Neural progenitor cell (in vitro differentiated cells): ENCODE measurements around the gene ANTXR1. TPM values are rescaled to one million over a fixed set of nuclear protein-coding genes. Genes with fewer than 3 reads are reported as not detected.

ENCODE experiments used
- DNase-seq: peaks from one replicate; pipeline ENCODE4 v3.0.0-alpha.2; 2016; ENCODE audit warnings: low spot score
- H2AFZ ChIP-seq: fragments of 200-600 bp; sonication (generic); replicated peaks from 2 replicates; pipeline ENCODE4 v1.6.1; 2016; ENCODE audit warnings: antibody characterized with exemption
- H3F3A ChIP-seq: fragments of 200-600 bp; sonication (generic); 2 replicates; pipeline ENCODE4 v1.6.1; 2016; ENCODE audit warnings: antibody characterized with exemption, low read depth
- H3K27ac ChIP-seq: fragments of 200-600 bp; sonication (generic); 2 replicates; pipeline ENCODE4 v1.5.1; 2016; ENCODE audit warnings: mild to moderate bottlenecking
- H3K27me3 ChIP-seq: fragments of 200-600 bp; sonication (generic); 2 replicates; pipeline ENCODE4 v1.6.1; 2016; ENCODE audit warnings: mild to moderate bottlenecking, moderate library complexity
- H3K36me3 ChIP-seq: fragments of 200-600 bp; sonication (generic); 2 replicates; pipeline ENCODE4 v1.5.1; 2016
- H3K4me1 ChIP-seq: fragments of 200-600 bp; sonication (generic); 2 replicates; pipeline ENCODE4 v1.6.1; 2016; ENCODE audit warnings: mixed run types
- H3K4me2 ChIP-seq: fragments of 200-600 bp; sonication (generic); 2 replicates; pipeline ENCODE4 v1.6.1; 2016
- H3K4me3 ChIP-seq: fragments of 200-600 bp; sonication (generic); 2 replicates; pipeline ENCODE4 v1.5.1; 2016
- H3K79me2 ChIP-seq: fragments of 200-600 bp; sonication (generic); 2 replicates; pipeline ENCODE4 v1.6.1; 2016; ENCODE audit warnings: low read depth
- H3K9ac ChIP-seq: fragments of 200-600 bp; sonication (generic); 2 replicates; pipeline ENCODE4 v1.6.1; 2016
- H3K9me3 ChIP-seq: fragments of 200-600 bp; sonication (generic); 2 replicates; pipeline ENCODE4 v1.5.1; 2016; ENCODE audit warnings: low read depth
- H4K20me1 ChIP-seq: fragments of 200-600 bp; sonication (generic); 2 replicates; pipeline ENCODE4 v1.6.1; 2016; ENCODE audit warnings: low read depth
- H3K27ac Mint-ChIP-seq: 3 replicates; pipeline ENCODE4 v1.8.0; 2021; ENCODE audit warnings: mixed read lengths
- H3K27me3 Mint-ChIP-seq: 2 replicates; pipeline ENCODE4 v1.8.0; 2022; ENCODE audit warnings: low read depth, mild to moderate bottlenecking, inconsistent platforms, moderate library complexity, mixed read lengths; ENCODE audit not compliant: insufficient read depth
- H3K36me3 Mint-ChIP-seq: 3 replicates; pipeline ENCODE4 v1.8.0; 2021; ENCODE audit warnings: mixed read lengths
- H3K4me1 Mint-ChIP-seq: 3 replicates; pipeline ENCODE4 v1.8.0; 2021; ENCODE audit warnings: mixed read lengths
- H3K4me3 Mint-ChIP-seq: 3 replicates; pipeline ENCODE4 v1.8.0; 2021; ENCODE audit warnings: mild to moderate bottlenecking, moderate library complexity, mixed read lengths
- H3K9me3 Mint-ChIP-seq: 3 replicates; pipeline ENCODE4 v1.8.0; 2020; ENCODE audit warnings: mixed read lengths
- CTCF ChIP-seq: fragments of 200-600 bp; sonication (generic); IDR thresholded peaks from 2 replicates; pipeline ENCODE4 v1.5.1; 2017; ENCODE audit warnings: antibody characterized with exemption, mild to moderate bottlenecking
- EZH2 ChIP-seq: fragments of 200-600 bp; sonication (generic); IDR thresholded peaks from 2 replicates; pipeline ENCODE4 v1.6.1; 2017; ENCODE audit warnings: antibody characterized with exemption, mild to moderate bottlenecking, moderate library complexity
- EZH2phosphoT487 ChIP-seq: fragments of 200-600 bp; sonication (generic); IDR thresholded peaks from 2 replicates; pipeline ENCODE4 v1.6.1; 2017; ENCODE audit warnings: antibody characterized with exemption
- total RNA-seq: library from RNA; depleted of rRNA; stranded (reverse); fragments of >200 nt; gene quantifications from 2 replicates; pipeline ENCODE4 v1.2.3, GENCODE V29; 2015; ENCODE audit warnings: low replicate concordance

Gene ANTXR1
- total RNA-seq, 1 donor from 2014 or later = 6.7 TPM

- Mint-ChIP-seq H3K27ac (no peak overlapping the region), H3K4me1 (no peaks in the 10 kb centered on the region), H3K4me3 (no peak overlapping the region), H3K27me3 (peaks cover 4% of the 10 kb centered on the region), H3K36me3 (peaks cover 24% of the 10 kb centered on the region), H3K9me3 (no peaks in the 10 kb centered on the region)
- no peaks in the 10 kb centered on the region for H3F3A ChIP-seq
- H2AFZ ChIP-seq = no peak overlapping the region
- H3K36me3 ChIP-seq = no peaks in the 10 kb centered on the region
- H3K9me3 ChIP-seq = no peaks in the 10 kb centered on the region
- H4K20me1 ChIP-seq = no peaks in the 10 kb centered on the region
- no peak overlapping the region for H3K9ac ChIP-seq
- no peaks in the 10 kb centered on the region for H3K79me2 ChIP-seq
- H3K4me2 ChIP-seq = no peak overlapping the region
- H3K27ac ChIP-seq = no peak overlapping the region
- no peaks in the 10 kb centered on the region for H3K27me3 ChIP-seq
- no peaks in the 10 kb centered on the region for H3K4me1 ChIP-seq
- no peak overlapping the region for H3K4me3 ChIP-seq
- DNase-seq = no peak
- TF ChIP-seq EZH2 = no peak
- TF ChIP-seq CTCF = no peak
- no peak for TF ChIP-seq EZH2phosphoT487
Observed at GRCh38 chr2:69250981-69251380, 238.0 kb downstream of the ANTXR1 start.

- peaks cover 15% of the 10 kb centered on the region for H3K36me3 Mint-ChIP-seq
- no peaks in the 10 kb centered on the region for H4K20me1 ChIP-seq
Observed at GRCh38 chr2:69251943-69252342, 239.0 kb downstream of the ANTXR1 start.

DNA sequence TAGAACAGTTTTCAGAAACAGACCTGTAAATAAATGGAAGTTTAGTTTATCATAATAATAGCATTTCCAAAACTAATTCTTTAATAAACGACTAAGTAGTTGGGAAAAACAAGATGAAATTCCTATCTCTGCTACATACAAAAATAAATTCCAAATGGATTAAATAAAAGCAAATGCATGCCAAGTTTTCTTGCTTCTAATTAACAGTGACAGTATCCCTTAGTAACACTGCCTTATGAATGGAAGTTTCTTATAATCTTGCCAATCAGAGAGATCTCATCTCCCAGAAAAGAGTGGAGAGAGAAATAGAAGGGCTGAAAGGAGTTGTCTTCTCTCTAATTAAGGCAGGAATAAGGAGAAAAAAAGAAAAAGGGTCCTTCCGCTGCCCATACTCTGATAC is 240.1 kb downstream of the ANTXR1 start:
- Mint-ChIP-seq H3K9me3 (no peaks in the 10 kb centered on the region), H3K4me1 (no peaks in the 10 kb centered on the region), H3K27me3 (no peaks in the 10 kb centered on the region)

More at GRCh38 chr2:69251943-69252342, 239.0 kb downstream of the ANTXR1 start:
- no peaks in the 10 kb centered on the region for H3K27me3 ChIP-seq
- no peak overlapping the region for H2AFZ ChIP-seq
- H3K27ac ChIP-seq = no peak overlapping the region
- H3K4me3 ChIP-seq = no peak overlapping the region
- no peaks in the 10 kb centered on the region for H3K4me1 ChIP-seq
- H3K9me3 ChIP-seq = no peaks in the 10 kb centered on the region
- H3K9ac ChIP-seq = no peak overlapping the region
- Mint-ChIP-seq H3K27ac (no peak overlapping the region), H3K4me3 (no peak overlapping the region), H3K9me3 (no peaks in the 10 kb centered on the region), H3K4me1 (no peaks in the 10 kb centered on the region), H3K27me3 (peaks cover 1% of the 10 kb centered on the region)
- no peaks in the 10 kb centered on the region for H3F3A ChIP-seq
- H3K79me2 ChIP-seq = no peaks in the 10 kb centered on the region
- H3K36me3 ChIP-seq = no peaks in the 10 kb centered on the region
- no peak overlapping the region for H3K4me2 ChIP-seq
- no peak for DNase-seq
- no peak for TF ChIP-seq CTCF
- no peak for TF ChIP-seq EZH2

More for the DNA sequence above, 240.1 kb downstream of the ANTXR1 start:
- no peak overlapping the region for H2AFZ ChIP-seq
- no peak for DNase-seq
- no peaks in the 10 kb centered on the region for H3F3A ChIP-seq
- Mint-ChIP-seq H3K27ac (no peak overlapping the region), H3K36me3 (peaks cover 4% of the 10 kb centered on the region), H3K4me3 (no peak overlapping the region)
- no peak overlapping the region for H3K4me2 ChIP-seq
- H3K27ac ChIP-seq = no peak overlapping the region
- H3K9ac ChIP-seq = no peak overlapping the region
- no peaks in the 10 kb centered on the region for H3K36me3 ChIP-seq
- H3K4me1 ChIP-seq = no peaks in the 10 kb centered on the region
- no peak overlapping the region for H3K4me3 ChIP-seq
- no peaks in the 10 kb centered on the region for H4K20me1 ChIP-seq
- H3K27me3 ChIP-seq = no peaks in the 10 kb centered on the region
- TF ChIP-seq EZH2 (no peak), EZH2phosphoT487 (no peak), CTCF (no peak)
- no peaks in the 10 kb centered on the region for H3K9me3 ChIP-seq
- no peaks in the 10 kb centered on the region for H3K79me2 ChIP-seq
